ENCODE data around the gene ATP2A1. TPM values are rescaled to one million over a fixed set of nuclear protein-coding genes. Genes with fewer than 3 reads are reported as not detected.
"Not testable (repeated sequence)": the region's sequence is repeated elsewhere in the genome, so short reads cannot be mapped to it uniquely, and the experiment has no call there.

The ATP2A1 gene
- total RNA-seq, 2 donors from 2014 or later = 0.40 to 2.9 TPM

DNA sequence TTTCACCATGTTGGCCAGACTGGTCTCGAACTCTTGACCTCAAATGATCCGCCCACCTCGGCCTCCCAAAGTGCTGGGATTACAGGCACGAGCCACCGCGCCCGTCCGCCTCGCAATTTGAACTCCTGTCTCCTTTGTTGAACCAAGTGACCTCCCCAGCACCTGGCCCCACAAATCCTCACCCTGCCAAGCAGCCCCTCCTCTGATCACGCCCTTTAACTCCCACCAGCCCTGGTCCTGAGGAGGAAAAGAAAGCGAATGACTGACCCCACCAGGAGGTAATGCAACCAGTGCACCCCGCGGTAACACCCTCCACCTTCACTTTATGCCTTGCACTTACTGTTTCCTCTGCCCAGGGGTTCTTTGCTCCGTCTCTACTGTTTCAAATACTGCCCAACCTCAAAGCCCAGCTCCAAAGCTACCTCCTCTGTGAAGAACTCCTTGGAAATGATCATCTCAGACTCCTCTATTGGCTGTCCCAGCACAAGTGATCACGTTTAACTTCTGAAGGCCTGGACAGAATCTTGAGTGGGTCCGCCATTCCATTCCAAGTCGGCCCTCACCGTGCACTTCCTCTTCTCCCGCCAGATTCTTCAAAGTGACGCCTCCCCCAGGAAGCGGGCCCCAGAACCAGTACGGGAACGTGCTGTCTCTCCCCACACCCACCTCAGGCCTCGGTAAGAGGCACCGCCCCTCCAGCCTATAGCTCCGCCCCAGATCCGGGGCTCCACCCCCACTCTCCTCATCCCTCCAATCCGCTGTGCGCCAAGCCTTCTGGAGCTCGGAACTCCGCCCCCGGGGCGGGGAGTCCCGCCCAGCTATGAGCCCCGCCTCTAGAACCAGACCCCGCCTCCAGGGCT lies 57.9 kb downstream of the ATP2A1 start:
- H3K4me3 ChIP-seq = peak overlapping the region; percentile 25
- H3K36me3 ChIP-seq = no peaks in the 10 kb centered on the region
- DNase-seq = peak; percentile 95
- intact Hi-C loops (cut with DNase I) = no loop called here
- no peak overlapping the region for H3K9ac ChIP-seq (ENCODE audit: low read depth in 2 of 2, low read length in 2 of 2)
- H3K27me3 ChIP-seq = no peaks in the 10 kb centered on the region
- H3K9me3 ChIP-seq = no peaks in the 10 kb centered on the region
- H3K27ac ChIP-seq = no peak overlapping the region
- TF ChIP-seq, protein P1, sequence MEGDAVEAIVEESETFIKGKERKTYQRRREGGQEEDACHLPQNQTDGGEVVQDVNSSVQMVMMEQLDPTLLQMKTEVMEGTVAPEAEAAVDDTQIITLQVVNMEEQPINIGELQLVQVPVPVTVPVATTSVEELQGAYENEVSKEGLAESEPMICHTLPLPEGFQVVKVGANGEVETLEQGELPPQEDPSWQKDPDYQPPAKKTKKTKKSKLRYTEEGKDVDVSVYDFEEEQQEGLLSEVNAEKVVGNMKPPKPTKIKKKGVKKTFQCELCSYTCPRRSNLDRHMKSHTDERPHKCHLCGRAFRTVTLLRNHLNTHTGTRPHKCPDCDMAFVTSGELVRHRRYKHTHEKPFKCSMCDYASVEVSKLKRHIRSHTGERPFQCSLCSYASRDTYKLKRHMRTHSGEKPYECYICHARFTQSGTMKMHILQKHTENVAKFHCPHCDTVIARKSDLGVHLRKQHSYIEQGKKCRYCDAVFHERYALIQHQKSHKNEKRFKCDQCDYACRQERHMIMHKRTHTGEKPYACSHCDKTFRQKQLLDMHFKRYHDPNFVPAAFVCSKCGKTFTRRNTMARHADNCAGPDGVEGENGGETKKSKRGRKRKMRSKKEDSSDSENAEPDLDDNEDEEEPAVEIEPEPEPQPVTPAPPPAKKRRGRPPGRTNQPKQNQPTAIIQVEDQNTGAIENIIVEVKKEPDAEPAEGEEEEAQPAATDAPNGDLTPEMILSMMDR (IDR thresholded peaks at IDR 0.05) = no peak
- peaks cover 6% of the 10 kb centered on the region for H3K4me1 ChIP-seq

DNA sequence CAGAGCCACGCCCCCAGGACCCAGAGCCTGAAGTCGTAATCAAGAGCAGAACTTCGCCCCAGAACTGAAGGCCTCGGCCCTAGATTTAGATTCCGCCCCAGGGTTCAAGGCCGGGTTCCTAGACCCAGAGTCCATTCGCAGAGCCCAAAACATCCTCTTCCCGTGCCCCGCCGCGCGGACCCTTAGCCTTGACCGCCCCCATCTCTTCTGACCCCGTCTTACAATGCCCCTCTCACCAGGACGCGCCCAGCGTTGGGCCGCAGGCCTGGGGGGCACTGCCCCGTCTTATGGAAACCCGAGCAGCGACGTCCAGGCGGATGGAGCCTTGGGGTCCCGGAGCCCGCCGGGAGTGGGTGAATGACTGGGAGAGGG lies 58.5 kb downstream of the ATP2A1 start:
- DNase-seq = no peak
- no peak overlapping the region for H3K4me3 ChIP-seq
- TF ChIP-seq, protein P1 (IDR thresholded peaks at IDR 0.05) = no peak
- H3K36me3 ChIP-seq = no peaks in the 10 kb centered on the region
- H3K9me3 ChIP-seq = no peaks in the 10 kb centered on the region
- no peak overlapping the region for H3K27ac ChIP-seq
- peaks cover 6% of the 10 kb centered on the region for H3K4me1 ChIP-seq
- intact Hi-C loops (cut with DNase I) = no loop called here
- no peak overlapping the region for H3K9ac ChIP-seq (ENCODE audit: low read depth in 2 of 2, low read length in 2 of 2)
- H3K27me3 ChIP-seq = no peaks in the 10 kb centered on the region

DNA sequence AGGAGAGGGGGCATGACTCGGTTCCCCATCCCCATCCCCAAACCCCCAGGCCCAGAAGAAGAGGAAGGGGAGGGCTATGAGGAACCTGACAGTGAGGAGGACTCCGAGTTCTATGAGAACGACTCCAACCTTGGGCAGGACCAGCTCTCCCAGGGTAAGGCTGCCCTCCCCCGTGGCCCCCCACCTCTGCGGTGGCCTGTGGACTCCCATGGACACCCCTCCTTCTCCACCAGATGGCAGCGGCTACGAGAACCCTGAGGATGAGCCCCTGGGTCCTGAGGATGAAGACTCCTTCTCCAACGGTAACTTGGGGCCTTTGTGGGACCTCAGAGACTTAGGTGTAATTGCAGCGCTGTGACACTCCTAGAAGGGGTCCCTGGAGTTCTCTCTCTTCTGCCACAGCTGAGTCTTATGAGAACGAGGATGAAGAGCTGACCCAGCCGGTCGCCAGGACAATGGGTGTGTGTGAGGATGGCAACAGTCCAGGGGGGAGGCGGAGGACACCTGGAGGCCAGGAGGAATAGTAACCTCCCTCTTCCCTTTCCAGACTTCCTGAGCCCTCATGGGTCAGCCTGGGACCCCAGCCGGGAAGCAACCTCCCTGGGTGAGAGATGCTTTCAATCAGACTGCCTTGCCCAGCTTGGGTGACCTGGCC lies 59.1 kb downstream of the ATP2A1 start:
- peaks cover 6% of the 10 kb centered on the region for H3K4me1 ChIP-seq
- TF ChIP-seq, protein P1 (IDR thresholded peaks at IDR 0.05) = no peak
- no peak for DNase-seq
- no peak overlapping the region for H3K4me3 ChIP-seq
- H3K9me3 ChIP-seq = no peaks in the 10 kb centered on the region
- H3K36me3 ChIP-seq = no peaks in the 10 kb centered on the region
- no peaks in the 10 kb centered on the region for H3K27me3 ChIP-seq
- intact Hi-C loops (cut with DNase I) = no loop called here
- H3K27ac ChIP-seq = no peak overlapping the region
- H3K9ac ChIP-seq (ENCODE audit: low read depth in 2 of 2, low read length in 2 of 2) = no peak overlapping the region

DNA sequence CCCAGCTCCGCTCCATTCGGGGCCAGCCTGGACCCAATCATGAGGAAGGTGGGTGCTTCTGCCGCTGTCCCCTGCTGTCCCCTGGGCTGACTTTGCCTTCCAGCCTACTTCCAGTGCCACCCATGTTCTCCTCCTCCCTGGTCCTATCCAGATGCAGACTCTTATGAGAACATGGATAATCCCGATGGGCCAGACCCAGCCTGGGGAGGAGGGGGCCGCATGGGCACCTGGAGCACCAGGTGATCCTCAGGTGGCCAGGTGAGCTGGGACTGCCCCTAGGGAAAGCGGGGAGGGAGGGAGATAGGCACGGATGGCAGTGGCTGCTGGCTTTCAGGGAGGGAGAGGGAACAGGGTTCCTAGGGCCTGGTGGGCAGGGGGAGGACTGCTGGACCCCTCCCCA lies 60.4 kb downstream of the ATP2A1 start:
- Histone ChIP-seq H3K27me3 (no peaks in the 10 kb centered on the region), H3K4me3 (no peak overlapping the region), H3K27ac (no peak overlapping the region), H3K9ac (ENCODE audit: low read depth in 2 of 2, low read length in 2 of 2) (no peak overlapping the region), H3K4me1 (peaks cover 6% of the 10 kb centered on the region), H3K9me3 (no peaks in the 10 kb centered on the region), H3K36me3 (no peaks in the 10 kb centered on the region)
- TF ChIP-seq, protein P1 (IDR thresholded peaks at IDR 0.05) = no peak
- no peak for DNase-seq
- intact Hi-C loops (cut with DNase I) = no loop called here

DNA sequence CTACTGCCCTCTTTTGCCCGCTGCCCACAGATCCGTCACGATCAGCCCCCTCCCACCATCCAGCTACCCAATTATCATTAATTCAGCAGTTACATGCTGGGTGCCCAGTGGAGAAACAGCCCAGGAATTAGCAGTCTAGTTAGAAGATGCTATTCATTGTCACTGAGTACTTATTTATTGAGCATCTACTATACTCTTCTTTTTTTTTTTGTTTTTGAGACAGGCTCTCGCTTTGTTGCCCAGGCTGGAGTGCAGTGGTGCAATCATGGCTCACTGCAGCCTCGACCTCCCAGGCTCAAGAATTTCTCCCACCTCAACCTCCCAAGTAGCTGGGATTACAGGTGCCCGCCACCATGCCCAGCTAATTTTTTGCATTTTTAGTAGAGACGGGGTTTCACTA lies 61.5 kb downstream of the ATP2A1 start:
- H3K4me3 ChIP-seq; DNase-seq; H3K27me3 ChIP-seq; H3K9ac ChIP-seq (ENCODE audit: low read depth in 2 of 2, low read length in 2 of 2); H3K9me3 ChIP-seq; H3K4me1 ChIP-seq; H3K36me3 ChIP-seq; H3K27ac ChIP-seq: not testable (repeated sequence)
- intact Hi-C loops (cut with DNase I) = loop anchor here (10.0 kb wide), 1 partner anchor 115 kb away; the partner anchor contains the start of gene ATXN2L

DNA sequence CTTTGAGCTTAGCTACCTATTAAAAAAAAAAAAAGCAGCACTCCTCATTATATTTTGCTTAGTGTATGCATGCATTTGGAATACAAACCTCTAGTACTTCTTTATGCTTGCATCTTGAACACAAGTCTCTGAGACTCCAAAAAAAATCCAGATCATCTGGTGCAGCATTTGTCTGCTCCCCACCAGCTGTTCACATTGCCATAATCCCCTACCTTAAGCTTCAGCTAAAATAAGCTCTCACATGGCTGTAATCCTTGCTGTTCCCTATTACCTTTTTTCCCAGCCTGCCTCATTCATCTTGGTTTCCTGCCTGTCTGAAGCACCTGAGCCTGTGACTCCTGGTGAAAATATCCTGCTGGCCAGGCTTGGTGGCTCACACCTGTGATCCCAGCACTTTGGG lies 65.0 kb downstream of the ATP2A1 start:
- no peaks in the 10 kb centered on the region for H3K27me3 ChIP-seq
- H3K27ac ChIP-seq = no peak overlapping the region
- no peak overlapping the region for H3K4me3 ChIP-seq
- intact Hi-C loops (cut with DNase I) = loop anchor here (10.0 kb wide), 1 partner anchor 118 kb away; the partner anchor contains the start of gene ATXN2L
- TF ChIP-seq, protein P1 (IDR thresholded peaks at IDR 0.05) = no peak
- DNase-seq = no peak
- H3K9me3 ChIP-seq = no peaks in the 10 kb centered on the region
- peaks cover 4% of the 10 kb centered on the region for H3K4me1 ChIP-seq
- H3K36me3 ChIP-seq = no peaks in the 10 kb centered on the region
- no peak overlapping the region for H3K9ac ChIP-seq (ENCODE audit: low read depth in 2 of 2, low read length in 2 of 2)

Data from colonic mucosa (tissue), 4 donors.